ENCODE measurements around the gene PPP6R2.

The PPP6R2 gene, protein sequence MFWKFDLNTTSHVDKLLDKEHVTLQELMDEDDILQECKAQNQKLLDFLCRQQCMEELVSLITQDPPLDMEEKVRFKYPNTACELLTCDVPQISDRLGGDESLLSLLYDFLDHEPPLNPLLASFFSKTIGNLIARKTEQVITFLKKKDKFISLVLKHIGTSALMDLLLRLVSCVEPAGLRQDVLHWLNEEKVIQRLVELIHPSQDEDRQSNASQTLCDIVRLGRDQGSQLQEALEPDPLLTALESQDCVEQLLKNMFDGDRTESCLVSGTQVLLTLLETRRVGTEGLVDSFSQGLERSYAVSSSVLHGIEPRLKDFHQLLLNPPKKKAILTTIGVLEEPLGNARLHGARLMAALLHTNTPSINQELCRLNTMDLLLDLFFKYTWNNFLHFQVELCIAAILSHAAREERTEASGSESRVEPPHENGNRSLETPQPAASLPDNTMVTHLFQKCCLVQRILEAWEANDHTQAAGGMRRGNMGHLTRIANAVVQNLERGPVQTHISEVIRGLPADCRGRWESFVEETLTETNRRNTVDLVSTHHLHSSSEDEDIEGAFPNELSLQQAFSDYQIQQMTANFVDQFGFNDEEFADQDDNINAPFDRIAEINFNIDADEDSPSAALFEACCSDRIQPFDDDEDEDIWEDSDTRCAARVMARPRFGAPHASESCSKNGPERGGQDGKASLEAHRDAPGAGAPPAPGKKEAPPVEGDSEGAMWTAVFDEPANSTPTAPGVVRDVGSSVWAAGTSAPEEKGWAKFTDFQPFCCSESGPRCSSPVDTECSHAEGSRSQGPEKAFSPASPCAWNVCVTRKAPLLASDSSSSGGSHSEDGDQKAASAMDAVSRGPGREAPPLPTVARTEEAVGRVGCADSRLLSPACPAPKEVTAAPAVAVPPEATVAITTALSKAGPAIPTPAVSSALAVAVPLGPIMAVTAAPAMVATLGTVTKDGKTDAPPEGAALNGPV

DNA sequence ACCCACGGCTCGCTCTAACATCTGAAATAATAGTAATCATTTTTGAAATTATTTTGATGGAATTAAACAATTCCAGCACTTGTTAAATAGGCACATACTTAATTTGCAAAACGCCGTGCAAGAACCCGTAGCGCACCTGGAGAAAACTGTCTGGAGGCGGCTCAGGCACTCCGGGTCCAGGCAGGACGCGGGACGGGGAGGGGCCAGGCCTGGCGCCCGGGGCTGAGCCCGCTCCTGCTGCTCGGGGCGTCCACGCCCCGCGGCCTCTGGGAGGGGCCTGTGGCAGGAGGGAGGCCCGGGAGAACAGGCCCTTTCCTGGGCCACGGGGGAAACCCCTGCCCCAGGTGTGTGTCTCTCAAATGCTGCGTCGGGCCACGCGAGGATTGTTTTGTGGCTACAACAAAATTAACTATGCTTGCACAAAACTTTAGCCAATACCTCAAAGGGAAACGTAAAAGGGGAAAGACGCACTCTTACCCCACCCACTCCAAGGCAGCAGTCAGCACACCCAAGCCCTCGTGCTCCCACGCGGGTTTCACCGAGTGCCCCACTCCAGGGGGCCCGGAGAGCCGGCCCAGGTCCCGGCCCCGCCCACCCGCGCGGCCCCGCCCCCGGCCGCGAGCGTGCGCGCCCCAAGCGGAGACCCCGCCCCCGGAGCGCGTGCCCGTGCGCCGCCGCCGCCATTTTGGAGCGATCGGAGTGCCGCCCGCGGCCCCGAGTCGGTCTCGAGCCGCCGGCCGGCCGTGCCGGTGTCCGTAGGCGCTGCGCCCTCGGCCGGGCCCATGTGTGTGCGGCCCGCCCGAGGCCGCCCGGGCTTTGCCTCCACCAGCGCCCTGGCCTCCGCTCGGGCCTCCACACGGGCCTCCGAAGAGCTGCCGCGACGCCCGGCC lies at the start of gene PPP6R2:
Gene PPP6R2 (plus strand): TSS at position 677 of the 890 bp plus-strand sequence. CDS start 50,582 bp downstream, outside the sequence.
- peak; percentile 77 to 89 for DNase-seq (ENCODE audit: low read depth in 1 of 2, low spot score in 1 of 2)

DNA sequence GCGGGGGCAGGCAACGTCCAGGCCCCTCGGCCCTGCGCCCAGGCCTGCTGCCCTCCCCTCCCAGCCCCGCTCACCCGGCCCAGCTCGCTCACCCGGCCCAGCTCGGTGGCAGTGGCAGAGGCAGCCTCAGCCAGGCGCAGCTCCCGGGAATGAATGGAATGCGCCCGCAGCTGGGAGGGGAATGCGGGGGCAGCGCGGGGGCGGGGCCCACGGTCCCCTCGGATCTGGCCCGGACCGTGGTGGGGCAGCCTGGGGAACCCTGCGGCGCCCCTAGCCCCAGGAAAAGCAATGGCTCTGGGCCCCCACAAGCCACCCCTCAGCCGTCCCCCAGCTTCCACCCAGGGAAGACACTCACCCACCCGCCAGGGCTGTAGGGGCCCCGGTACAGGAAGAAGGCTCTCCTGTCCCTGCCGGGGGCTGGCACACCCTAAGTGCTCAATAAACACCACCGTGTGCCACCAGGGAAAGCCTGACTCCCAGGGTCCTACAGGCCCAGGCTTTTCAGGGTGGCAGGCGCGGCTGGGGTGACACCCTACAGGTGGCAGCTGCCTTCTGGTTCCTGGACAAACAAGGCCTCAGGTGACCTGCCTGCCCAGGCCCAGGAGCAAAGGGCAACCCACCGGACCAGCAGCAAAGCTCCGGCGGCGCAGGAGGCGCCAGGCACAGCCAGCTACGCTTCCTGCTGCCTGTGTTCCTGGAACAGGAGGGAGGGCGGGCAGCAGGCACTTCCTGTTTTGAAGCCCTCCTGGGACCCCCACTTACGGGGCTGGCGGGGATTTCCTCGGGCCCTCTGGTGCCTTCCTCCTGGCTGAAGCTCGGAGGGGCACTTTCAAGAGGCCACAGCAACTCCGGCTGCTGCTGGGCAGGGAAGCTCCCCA lies 49.4 kb upstream of the PPP6R2 start:
- no peak for DNase-seq (ENCODE audit: low read depth in 1 of 2, low spot score in 1 of 2)

DNA sequence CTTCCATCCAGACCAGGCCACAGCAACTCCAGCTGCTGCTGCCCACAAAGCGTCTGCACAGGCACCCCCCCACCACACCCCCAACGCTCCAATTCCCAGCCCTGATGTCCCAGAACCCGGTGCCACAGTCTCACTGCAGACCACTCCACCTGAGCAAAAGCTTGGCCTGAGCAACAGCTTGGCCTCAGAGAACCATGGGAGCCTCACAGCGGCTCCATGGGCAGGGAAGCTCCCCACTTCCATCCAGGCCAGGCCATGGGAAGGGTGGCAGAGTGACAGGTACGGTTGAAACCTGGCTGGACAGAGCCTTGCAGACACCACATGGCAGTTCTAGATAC lies 48.8 kb upstream of the PPP6R2 start:
- no peak for DNase-seq (ENCODE audit: low read depth in 1 of 2, low spot score in 1 of 2)

DNA sequence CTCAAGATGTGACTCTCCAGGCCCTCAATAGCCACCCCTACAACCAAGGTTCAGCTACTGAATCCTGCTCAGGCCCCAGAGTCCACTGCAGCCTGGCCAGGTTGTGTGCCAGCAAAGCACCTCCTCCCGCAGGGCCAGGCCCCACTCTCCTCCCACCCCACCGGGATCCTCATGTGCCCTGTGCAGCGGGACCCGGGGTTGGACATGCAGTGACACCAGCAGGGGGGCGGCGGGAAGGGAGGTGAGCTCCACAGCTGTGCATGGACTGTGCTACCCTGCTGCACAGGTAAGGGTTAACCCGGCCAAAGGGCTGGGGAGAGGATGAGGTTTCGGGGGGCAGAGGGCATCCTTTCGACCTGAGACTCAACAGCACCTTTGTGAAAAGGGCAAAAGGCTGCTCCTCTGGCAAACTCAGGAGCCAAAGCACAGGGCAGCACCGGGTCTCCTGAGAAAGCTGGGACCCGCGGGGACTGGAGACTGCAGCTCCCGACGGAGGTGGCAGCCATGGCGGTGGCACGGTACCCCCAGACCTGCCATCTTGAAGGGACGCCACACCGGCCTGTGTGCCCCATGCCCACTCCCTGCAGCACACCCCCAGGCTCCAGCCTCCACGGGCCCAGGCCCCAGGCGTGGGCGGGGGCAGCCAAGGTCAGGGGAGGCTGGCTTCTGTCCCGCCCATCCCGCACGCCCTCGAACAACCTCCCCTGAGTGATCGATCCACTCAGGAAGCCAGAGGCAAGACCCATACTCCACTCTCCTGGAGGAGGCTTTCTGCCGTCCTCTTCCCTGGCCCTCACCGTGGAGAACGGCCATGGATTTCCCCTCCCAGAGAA lies 46.3 kb upstream of the PPP6R2 start:
- no peak for DNase-seq (ENCODE audit: low read depth in 1 of 2, low spot score in 1 of 2)

DNA sequence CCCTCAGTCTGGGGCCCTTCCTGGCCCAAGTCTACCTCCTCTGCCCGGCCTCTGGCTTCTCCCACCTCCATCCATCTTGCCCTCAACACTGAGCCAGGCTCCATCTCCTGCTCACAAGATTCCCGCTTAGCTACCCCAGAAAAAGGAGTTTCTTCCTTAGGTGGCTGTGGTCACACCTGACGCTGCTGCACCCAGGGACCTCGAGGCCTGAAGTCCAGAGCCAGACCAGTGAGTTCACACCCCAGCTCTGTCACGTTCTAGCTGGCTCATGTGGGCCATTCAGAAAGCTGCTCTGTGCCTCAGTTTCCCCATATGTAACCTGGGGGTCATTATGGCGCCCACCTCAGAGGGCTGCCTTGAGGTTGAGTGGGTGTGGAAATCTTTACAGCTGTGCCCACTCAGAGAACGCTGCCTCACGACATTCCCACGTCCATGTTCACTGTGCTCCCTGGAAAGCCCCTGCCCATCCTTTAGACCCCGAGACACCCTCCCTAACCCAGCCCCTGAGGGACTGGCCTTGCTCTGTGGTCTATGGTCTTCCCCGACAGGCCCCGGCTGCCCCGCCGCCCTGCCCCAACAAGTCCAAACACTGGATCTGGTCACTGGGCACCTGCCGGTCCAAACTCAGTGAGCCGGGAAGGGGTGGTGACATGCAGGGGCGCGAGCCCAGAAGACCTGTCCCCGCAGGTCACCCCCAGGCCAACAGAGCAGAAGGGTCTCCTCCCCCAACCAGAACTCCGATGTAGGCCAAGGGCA lies 45.4 kb upstream of the PPP6R2 start:
- no peak for DNase-seq (ENCODE audit: low read depth in 1 of 2, low spot score in 1 of 2)

DNA sequence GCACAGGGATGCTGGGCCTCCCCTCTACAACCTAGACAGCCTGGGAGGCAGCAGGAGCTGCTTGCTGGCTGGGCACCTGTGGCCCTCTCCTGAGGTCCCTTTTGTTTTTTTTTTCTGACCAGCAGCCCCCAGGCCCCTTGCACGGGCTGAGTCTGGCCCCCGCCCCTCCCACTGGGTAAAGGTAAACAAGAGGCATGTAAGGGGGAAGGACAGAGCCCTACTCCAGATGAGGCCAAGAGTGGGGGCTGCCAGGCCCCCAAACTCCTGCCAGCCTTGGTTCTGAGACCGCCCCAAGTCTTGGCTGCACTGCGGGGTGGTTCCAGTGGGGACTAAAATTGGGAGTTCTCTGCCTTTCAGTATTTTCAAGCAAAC lies 44.9 kb upstream of the PPP6R2 start:
- DNase-seq (ENCODE audit: low read depth in 1 of 2, low spot score in 1 of 2) = no peak

DNA sequence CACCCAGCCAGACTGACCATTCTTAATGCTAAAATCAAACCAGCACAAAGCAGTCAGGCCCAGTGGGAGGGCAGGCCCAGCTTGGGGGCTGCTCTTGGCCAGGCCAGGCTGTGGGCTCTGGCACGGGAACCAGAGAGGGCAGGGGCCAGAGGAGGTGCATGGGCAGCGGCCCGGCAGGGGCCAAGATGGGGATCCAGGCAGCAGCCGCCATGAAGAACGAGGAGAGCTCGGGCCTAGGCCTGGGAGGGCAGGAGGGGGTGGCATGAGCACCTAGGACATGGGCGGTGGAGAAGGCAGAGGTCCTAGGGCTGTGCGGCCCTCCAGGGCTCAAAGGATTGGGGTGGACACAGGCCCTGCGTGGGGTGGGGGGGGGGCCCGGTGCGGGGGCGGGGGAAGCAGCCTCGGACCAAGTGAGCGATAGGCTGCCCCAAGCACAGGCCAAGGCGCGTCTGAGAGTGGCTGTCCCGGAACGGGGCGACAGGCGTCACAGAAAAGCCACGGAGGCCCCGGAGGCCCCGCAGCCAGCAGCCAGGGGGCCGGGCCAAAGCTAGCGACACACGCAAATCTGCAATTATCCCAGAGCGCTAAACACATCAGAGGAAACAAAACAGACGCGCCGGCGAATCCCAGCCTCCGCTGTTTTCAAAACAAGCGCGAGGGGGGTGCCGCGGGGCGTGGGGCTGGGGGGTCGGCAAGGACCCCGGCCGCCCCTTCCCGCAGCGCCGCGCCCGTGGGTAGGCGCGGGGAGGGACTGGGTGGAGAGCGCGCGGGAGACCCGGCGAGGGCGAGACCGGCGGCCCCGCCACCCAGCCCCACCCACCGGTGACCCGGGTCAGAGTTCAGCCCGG lies 44.0 kb upstream of the PPP6R2 start:
- DNase-seq (ENCODE audit: low read depth in 1 of 2, low spot score in 1 of 2) = no peak

DNA sequence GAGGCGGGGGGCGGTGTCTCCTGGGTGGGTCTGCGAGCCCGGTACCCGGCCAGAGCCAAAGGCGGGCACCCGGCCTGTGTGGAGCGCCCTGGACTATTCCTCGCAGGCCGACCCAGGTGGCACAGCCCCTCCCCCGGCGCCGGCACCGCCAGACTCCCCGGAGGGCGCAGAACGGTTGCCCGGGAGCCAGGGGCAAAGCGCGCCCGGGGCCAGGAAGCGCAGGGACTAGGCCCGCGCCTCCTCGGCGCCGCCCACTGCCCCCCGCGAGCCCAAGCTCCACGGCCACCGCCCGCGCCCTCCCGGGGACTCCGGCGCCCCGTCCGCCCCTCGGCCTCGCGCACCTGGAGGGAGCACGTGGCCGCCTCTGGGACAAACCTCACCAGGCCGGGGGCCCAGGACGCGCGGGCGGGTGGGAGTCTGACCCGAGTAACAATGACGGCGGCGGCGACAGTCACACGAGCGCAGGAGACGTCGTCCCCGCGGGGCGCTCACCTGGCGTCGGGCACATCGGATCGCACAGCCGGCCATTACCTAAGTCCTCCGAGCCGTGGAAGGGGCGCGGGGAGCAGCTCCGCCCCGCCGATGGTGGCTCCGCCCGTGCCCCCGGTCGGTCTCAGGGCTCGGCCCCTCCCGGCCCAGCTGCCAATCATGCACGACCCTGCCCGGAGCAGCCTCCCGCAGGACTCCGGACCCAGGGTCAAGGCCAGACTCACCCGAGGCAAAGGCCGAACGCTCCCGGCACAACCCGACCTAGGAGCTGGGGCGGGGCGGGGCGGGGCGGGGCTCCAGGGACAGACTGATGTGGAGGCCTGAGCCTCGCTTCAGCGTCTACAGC lies 43.1 kb upstream of the PPP6R2 start:
- no peak for DNase-seq (ENCODE audit: low read depth in 1 of 2, low spot score in 1 of 2)

DNA sequence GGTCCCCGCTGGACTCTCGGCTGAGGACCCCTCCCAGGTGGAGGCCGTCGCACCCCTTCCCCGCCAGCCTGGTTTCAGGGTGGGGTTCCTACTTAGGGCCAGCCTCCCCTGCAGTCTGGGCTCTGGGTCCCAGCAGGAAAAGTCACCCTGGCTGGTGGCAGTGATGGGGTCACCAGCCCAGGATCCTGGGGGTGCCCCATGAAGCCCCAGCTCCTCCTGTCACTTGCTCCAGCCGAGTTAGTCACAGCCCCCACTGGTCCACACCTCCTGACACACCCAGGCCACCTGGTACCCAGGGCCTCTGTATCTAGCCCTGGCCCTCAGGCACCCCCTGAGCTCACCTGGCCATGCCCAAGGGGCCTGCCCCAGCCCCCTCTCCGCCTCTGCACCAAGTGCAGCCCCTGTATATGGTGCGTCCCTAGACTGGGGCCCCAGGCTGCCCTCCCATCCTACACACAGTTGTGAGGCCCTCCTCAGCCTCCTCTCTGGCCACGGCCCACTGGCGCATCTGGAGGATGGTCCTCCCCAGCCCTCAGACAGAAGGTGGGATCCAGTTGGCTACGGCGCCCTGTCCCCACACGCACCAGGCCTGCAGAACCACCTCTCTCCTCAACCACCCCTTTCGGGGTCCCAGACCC lies 42.4 kb upstream of the PPP6R2 start:
- DNase-seq (ENCODE audit: low read depth in 1 of 2, low spot score in 1 of 2) = no peak

DNA sequence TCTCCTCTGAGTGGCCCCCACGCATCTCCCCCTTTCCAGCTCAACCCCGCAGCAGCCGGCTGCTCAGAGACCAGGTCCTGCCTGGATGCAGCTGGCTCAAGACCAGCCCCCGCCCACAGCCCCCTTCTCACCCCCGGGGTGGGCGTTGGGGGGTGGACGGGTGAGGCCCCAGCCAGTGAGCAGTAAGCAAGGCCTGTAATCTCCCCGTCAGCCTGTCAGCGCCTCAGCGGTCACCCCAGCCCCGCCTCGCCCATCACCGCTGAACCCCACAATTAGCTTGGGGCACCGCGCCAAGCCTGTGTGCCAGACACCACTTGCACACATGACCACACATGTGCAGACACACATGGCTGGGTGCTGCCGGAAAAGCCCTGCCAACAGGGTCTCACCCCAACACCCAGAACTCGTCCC lies 41.5 kb upstream of the PPP6R2 start:
- DNase-seq (ENCODE audit: low read depth in 1 of 2, low spot score in 1 of 2) = no peak

DNA sequence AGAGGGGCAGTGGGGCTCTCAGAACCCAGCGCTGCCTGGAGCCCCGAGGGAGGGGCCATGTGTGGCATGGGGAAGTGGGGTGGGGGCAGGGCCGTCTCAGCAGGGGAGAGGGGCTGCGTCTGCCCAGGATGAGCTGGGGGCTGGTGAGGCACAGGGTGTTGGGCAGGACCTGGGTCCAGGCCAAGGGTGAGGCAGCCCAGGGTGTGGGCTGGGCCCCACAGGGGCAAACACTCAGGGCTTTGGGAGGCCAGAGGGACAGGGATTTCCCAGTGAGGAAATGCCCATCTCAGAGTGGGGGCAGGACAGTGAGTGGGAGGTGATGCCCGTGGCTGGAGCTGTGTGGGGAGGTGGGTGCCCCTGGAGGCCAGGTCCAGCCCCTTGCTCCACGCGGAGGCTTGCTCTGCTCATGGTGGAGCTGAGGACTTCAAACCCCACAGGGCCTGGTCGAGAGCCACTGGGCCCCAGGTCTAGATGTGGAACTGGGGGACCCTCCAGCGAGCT lies 41.0 kb upstream of the PPP6R2 start:
- no peak for DNase-seq (ENCODE audit: low read depth in 1 of 2, low spot score in 1 of 2)

DNA sequence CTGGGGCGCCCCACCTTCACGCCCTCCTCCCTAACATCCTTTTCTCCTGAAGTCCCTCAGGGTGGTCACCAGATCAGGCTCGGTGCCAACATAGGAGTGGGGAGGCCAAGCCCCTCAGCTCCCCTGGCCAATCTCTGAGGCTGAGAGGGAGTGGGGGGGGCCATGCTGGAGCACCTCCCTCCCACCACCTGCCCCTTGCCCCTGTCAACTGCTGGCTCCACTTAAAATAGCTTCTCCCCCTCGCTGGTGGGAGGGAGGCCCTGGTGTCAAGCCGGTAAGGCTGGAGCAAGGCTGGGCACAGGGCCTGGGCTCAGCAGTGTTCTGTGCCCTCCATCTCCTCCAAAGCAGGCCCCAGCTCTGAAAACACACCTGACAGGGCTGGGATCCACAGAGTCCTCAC lies 40.6 kb upstream of the PPP6R2 start:
- no peak for DNase-seq (ENCODE audit: low read depth in 1 of 2, low spot score in 1 of 2)

DNA sequence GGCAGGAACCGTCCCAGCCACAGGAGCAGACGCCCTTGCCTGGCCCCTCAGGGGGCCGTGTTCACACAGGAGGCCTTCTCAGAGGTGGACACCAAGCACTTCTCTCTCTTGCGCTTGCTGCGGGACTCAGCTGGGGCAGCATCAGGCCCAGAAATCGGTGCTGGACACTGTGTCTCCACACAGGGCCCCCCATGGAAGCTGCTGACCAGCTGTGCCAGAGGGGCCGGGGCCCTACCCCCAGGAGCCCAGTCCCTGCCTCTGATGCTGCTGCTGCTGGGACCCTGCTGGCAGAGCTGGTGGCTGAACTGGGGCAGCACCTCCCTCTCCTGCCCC lies 39.6 kb upstream of the PPP6R2 start:
- no peak for DNase-seq (ENCODE audit: low read depth in 1 of 2, low spot score in 1 of 2)

DNA sequence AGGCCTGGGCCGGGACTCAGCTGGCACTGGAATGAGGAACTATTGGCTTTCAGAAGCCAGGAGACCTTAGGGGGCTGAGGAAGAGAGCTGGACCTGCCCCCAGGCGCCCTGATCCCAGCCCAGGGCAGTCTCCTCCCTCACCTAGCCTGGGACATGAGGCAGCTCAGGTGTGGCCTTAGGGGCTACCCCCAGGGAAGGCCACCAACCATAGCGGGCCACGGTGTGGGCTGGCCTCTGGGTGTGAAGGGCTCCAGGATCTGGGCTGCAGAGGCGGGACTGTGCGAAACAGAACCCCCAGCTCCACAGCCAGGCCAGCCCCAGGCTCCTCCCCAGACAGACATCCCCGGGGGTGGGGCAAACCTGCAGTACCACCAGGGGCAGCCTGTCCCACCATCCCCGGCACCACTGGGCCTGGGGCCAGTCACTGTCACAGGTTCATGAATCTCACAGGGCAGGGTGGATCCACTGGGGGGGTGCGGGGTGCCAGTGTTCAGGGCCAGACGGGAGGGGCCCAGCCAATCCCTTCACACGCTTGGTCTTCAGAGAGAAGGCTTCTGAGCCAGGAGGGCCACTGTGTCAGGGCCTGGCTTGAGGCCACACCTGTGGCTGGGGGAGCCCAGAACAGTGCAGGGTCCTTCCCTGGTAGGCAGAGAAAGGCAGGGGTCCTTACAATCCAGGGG lies 39.1 kb upstream of the PPP6R2 start:
- DNase-seq (ENCODE audit: low read depth in 1 of 2, low spot score in 1 of 2) = no peak

DNA sequence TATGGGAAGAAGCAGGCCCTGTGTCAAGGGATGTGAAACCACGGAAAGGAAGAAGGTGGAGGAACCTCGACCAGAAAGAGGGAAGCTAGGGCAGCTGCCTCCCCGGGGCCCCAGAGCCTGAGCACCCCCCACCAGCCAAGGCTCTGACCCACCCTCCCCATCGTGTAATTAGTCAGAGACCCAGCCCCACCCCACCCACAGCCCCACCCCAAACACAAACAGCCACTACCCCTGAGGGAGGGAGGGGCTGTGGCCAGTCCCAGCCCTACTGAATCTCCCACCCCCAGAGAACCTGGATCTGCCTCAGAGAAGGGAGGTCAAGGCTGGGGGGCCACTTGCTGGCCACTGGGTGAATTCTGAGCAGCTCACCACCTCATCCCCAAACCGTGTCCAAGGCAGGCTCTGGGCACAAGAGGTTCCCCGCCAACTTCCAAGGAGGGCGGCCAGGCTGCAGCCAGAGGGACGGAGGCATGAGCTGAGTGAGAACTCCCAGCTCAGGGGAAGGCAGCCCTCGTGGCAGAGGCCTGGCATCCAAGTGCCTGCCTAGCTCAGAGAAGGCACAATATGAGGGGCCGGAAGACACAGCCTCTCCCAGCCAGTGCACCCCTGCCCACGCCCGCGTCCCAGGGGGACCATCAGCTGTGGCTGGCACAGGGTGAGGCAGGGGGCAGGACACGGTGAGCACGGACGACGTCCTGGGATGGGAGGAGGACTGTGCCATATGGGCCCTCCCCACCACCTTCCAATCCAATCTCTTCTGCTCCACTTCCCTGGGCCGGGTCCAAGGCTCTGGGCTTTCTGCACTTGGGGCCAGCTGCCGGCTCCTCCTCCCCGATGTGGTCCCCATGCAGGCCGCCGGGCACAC lies 38.4 kb upstream of the PPP6R2 start:
- no peak for DNase-seq (ENCODE audit: low read depth in 1 of 2, low spot score in 1 of 2)
